Endothelial cell of umbilical vein (primary cell): ENCODE results near the gene SCGB1D2. TPM values are rescaled to one million over a fixed set of nuclear protein-coding genes. Genes with fewer than 3 reads are reported as not detected.
"Not testable (repeated sequence)": the region's sequence is repeated elsewhere in the genome, so short reads cannot be mapped to it uniquely, and the experiment has no call there.

Experiments
- BruUV-seq: library from RNA; stranded (reverse); fragments of 400-500 nt; replicated peaks from 2 replicates; lab custom pipeline; 2021; lab: Mats Ljungman, UMichigan
- CTCF ChIA-PET: fragments of 300-600, 350-600 bp; sonication (Branson Sonifier 250); formaldehyde crosslinking; loops from one replicate; lab custom pipeline; 2021; ENCODE audit warnings: antibody characterized with exemption, inconsistent platforms; lab: Charles Lee
- POLR2A ChIA-PET: fragments of 300-600, 350-600 bp; sonication (Branson Sonifier 250); formaldehyde crosslinking; loops from one replicate; lab custom pipeline; 2021; ENCODE audit warnings: antibody characterized with exemption, inconsistent platforms; lab: Charles Lee
- DNase-seq: peaks from one replicate; pipeline ENCODE4 v3.0.0-alpha.2; 2011; ENCODE audit warnings: low read depth, low spot score
- FAIRE-seq: peaks from 2 replicates; lab custom pipeline; 2011; peaks lifted over from hg19 to GRCh38; lab: Jason Lieb, UNC
- H2AFZ ChIP-seq: 2 replicates; pipeline ENCODE4 v1.6.0; 2012; ENCODE audit warnings: low read depth, low read length, control low read depth, inconsistent platforms
- H3K27ac ChIP-seq: 2 replicates; pipeline ENCODE4 v1.5.1; 2011; ENCODE audit warnings: low read depth, mild to moderate bottlenecking, control low read depth, low read length, moderate library complexity; ENCODE audit not compliant: insufficient read depth
- H3K27me3 ChIP-seq, 2 experiments: 2 replicates each; pipeline versions ENCODE4 v1.6.0 to v1.6.1; 2011; ENCODE audit warnings: low read length in 2 of 2, mixed read lengths in 1 of 2; ENCODE audit not compliant: control insufficient read depth in 2 of 2, insufficient read depth in 2 of 2
- H3K36me3 ChIP-seq, 2 experiments: 2 replicates in 1 of 2; 3 replicates in 1 of 2; pipeline ENCODE4 v1.5.1; 2011; ENCODE audit warnings: low read length in 2 of 2, mild to moderate bottlenecking in 1 of 2, moderate library complexity in 1 of 2; ENCODE audit not compliant: control insufficient read depth in 2 of 2, insufficient read depth in 2 of 2; ENCODE audit errors: extremely low read depth in 1 of 2
- H3K4me1 ChIP-seq: 3 replicates; pipeline ENCODE4 v1.5.1; 2011; ENCODE audit warnings: mild to moderate bottlenecking, low read length; ENCODE audit not compliant: control insufficient read depth, insufficient read depth; ENCODE audit errors: extremely low read depth
- H3K4me2 ChIP-seq: 2 replicates; pipeline ENCODE4 v1.6.1; 2011; ENCODE audit warnings: low read length, control low read depth, mixed read lengths; ENCODE audit not compliant: insufficient read depth
- H3K4me3 ChIP-seq, 3 experiments: fragments of 200-600 bp in 1 of 3; sonication (generic), shearing (Covaris generic) in 1 of 3; replicated peaks in 1 of 3; 2 replicates each; pipeline ENCODE4 v1.5.1; 2011 to 2016; ENCODE audit warnings: control low read depth in 3 of 3, low read length in 3 of 3, mild to moderate bottlenecking in 2 of 3, inconsistent platforms in 1 of 3, low read depth in 1 of 3, moderate library complexity in 1 of 3; ENCODE audit not compliant: insufficient read depth in 1 of 3
- H3K79me2 ChIP-seq: 2 replicates; pipeline ENCODE4 v1.6.0; 2012; ENCODE audit warnings: low read length, inconsistent platforms; ENCODE audit not compliant: control insufficient read depth, insufficient read depth
- H3K9ac ChIP-seq: replicated peaks from 2 replicates; pipeline ENCODE3; 2011; ENCODE audit warnings: low read length, control low read depth; ENCODE audit not compliant: insufficient read depth; ENCODE audit errors: extremely low read depth
- H3K9me1 ChIP-seq: replicated peaks from 3 replicates; pipeline ENCODE4 v1.6.0; 2011; ENCODE audit warnings: mild to moderate bottlenecking, low read length; ENCODE audit not compliant: control insufficient read depth, insufficient read depth; ENCODE audit errors: extremely low read depth
- H3K9me3 ChIP-seq: replicated peaks from 2 replicates; pipeline ENCODE4 v1.5.1; 2012; ENCODE audit warnings: low read length, inconsistent platforms; ENCODE audit not compliant: control insufficient read depth, insufficient read depth
- H4K20me1 ChIP-seq: replicated peaks from 2 replicates; pipeline ENCODE3; 2011; ENCODE audit warnings: mild to moderate bottlenecking, low read length; ENCODE audit not compliant: control insufficient read depth, insufficient read depth; ENCODE audit errors: extremely low read depth
- FOS ChIP-seq: IDR thresholded peaks from 2 replicates; pipeline ENCODE4 v1.6.1; 2011; ENCODE audit warnings: mild to moderate bottlenecking, low read length, moderate library complexity, borderline replicate concordance; ENCODE audit not compliant: insufficient read depth
- JUN ChIP-seq: IDR thresholded peaks from 2 replicates; pipeline ENCODE4 v1.6.1; 2011; ENCODE audit warnings: borderline replicate concordance, low read depth; ENCODE audit not compliant: insufficient read length, insufficient read depth
- POLR2AphosphoS5 ChIP-seq: IDR thresholded peaks from 2 replicates; pipeline ENCODE4 v1.6.1; 2012; ENCODE audit warnings: low read depth, mild to moderate bottlenecking, control low read depth, low read length, moderate library complexity; ENCODE audit not compliant: insufficient read depth
- dilution Hi-C: fragments of 300-500 bp; cut with MboI; formaldehyde crosslinking; loops from one replicate; pipeline ENCODE4 v1.15.0; 2019; ENCODE audit warnings: low sequenced_read_pairs; ENCODE audit not compliant: extremely low pct_ligation_motif_present
- intact Hi-C: fragments of 100-400 bp; cut with micrococcal nuclease; formaldehyde crosslinking; loops from one replicate; pipeline ENCODE4 v1.10.0; 2022
- polyA plus RNA-seq, 4 experiments: library from polyadenylated mRNA; depleted of rRNA in 3 of 4; stranded (reverse) in 3 of 4; unstranded in 1 of 4; fragments of >200 nt; gene quantifications; 2 replicates each; pipeline versions ENCODE4 v1.2.1 to v1.2.3, GENCODE V29; 2011 to 2012; ENCODE audit warnings: missing spikeins in 1 of 4
- total RNA-seq: library from RNA; stranded (reverse); gene quantifications from 2 replicates; pipeline ENCODE4 v1.2.3, GENCODE V29; 2021

Gene SCGB1D2
- total and polyA plus RNA-seq, 2 donors (not counting 3 experiments of a cell fraction or from before 2014, with no cell fraction given), result not detected

DNA sequence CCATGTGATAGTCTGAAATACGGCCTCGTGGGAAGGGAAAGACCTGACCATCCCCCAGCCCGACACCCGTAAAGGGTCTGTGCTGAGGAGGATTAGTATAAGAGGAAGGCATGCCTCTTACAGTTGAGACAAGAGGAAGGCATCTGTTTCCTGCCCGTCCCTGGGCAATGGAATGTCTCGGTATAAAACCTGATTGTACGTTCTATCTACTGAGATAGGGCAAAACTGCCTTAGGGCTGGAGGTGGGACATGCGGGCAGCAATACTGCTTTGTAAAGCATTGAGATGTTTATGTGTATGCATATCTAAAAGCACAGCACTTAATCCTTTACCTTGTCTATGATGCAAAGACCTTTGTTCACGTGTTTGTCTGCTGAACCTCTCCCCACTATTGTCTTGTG, 47.0 kb upstream of the SCGB1D2 start:
- dilution Hi-C loops, result not testable (repeated sequence)

DNA sequence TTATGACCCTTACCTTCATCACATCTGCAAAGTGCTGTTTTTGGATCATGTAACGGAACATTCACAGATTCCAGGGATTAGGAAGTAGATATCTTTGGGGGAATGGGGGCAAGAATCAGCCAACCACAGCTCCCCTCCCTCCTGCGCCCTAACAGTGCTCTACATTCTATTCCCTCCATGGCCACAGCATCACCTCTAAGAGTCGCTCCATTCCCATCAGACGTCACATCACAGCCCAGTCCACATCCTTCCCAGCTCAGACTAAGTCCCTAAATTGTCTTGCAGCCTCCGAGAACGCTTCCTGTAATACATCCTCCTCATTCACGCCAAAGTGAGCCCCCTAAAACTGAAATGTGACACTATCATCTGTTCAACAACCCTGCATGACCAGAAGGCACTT, 46.1 kb upstream of the SCGB1D2 start:
- TF ChIP-seq FOS (no peak), JUN (no peak), POLR2AphosphoS5 (no peak)
- Histone ChIP-seq H3K4me3 (no peak overlapping the region), H3K4me2 (no peak overlapping the region), H3K27ac (no peak overlapping the region), H3K36me3 (no peaks in the 10 kb centered on the region), H4K20me1 (no peaks in the 10 kb centered on the region), H3K9me1 (no peaks in the 10 kb centered on the region), H3K9me3 (no peaks in the 10 kb centered on the region), H3K27me3 (peaks cover 17 to 31% of the 10 kb centered on the region in 2 experiments), H3K79me2 (no peaks in the 10 kb centered on the region), H3K4me1 (no peaks in the 10 kb centered on the region), H2AFZ (no peak overlapping the region), H3K9ac (no peak overlapping the region)
- intact Hi-C loops, result no loop called here
- DNase-seq, result no peak
- BruUV-seq, result no TSS peak
- CTCF ChIA-PET, result no interaction called here
- dilution Hi-C loops, result no loop called here
- POLR2A ChIA-PET, result no interaction called here
- no peak for FAIRE-seq

More for the DNA sequence above, 47.0 kb upstream of the SCGB1D2 start:
- DNase-seq, H3K36me3 ChIP-seq, FAIRE-seq, H3K9me1 ChIP-seq, H4K20me1 ChIP-seq, H3K4me1 ChIP-seq, H3K9me3 ChIP-seq, H3K9ac ChIP-seq, H3K4me2 ChIP-seq, H3K27ac ChIP-seq, H2AFZ ChIP-seq, intact Hi-C loops, H3K79me2 ChIP-seq, CTCF ChIA-PET, POLR2A ChIA-PET, BruUV-seq, H3K4me3 ChIP-seq: not testable (repeated sequence)
- peaks cover 17 to 28% of the 10 kb centered on the region in 2 experiments for H3K27me3 ChIP-seq

DNA sequence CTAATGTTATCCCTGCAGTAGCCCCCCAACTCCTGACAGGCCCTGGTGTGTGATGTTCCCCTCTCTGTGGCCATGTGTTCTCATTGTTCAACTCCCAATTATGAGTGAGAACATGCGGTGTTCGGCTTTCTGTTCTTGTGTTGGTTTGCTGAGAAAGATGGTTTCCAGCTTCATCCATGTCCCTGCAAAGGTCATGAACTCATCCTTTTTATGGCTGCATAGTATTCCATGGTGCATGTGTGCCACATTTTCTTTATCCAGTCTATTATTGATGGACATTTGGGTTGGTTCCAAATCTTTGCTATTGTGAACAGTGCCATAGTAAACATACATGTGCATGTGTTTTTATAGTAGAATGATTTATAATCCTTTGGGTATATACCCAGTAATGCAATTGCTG, 44.6 kb upstream of the SCGB1D2 start:
- H3K9ac ChIP-seq, CTCF ChIA-PET, H4K20me1 ChIP-seq, BruUV-seq, intact Hi-C loops, dilution Hi-C loops, H3K4me2 ChIP-seq, H3K9me3 ChIP-seq, H3K36me3 ChIP-seq, POLR2A ChIA-PET, H3K4me3 ChIP-seq, DNase-seq, H3K79me2 ChIP-seq, H3K9me1 ChIP-seq, FAIRE-seq, H3K27ac ChIP-seq, H2AFZ ChIP-seq, H3K4me1 ChIP-seq: not testable (repeated sequence)
- peaks cover 14 to 31% of the 10 kb centered on the region in 2 experiments for H3K27me3 ChIP-seq
